Fibroblast of skin of back (primary cell): Measurements from ENCODE around the gene PPP1R9A.
A peak's percentile ranks its signal among the peaks of the same experiment; 100 is the strongest.

Source experiments
- DNase-seq: peaks from one replicate; pipeline ENCODE4 v3.0.0-alpha.2; 2013

Gene PPP1R9A

DNA sequence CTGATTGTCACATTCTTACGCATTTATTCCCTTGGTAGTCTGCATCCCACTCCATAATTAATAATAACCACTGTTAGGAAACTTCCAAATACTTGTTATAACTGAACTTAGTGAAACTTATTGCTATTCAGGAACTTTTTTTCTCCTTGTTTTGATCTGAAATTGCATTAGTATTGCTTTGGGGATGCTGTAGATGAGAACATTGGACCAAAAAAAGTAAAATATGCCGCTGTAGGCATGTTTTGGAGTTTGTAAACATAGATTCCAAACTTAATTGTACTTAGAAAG lies 1.7 kb downstream of the PPP1R9A start:
- no peak for DNase-seq

DNA sequence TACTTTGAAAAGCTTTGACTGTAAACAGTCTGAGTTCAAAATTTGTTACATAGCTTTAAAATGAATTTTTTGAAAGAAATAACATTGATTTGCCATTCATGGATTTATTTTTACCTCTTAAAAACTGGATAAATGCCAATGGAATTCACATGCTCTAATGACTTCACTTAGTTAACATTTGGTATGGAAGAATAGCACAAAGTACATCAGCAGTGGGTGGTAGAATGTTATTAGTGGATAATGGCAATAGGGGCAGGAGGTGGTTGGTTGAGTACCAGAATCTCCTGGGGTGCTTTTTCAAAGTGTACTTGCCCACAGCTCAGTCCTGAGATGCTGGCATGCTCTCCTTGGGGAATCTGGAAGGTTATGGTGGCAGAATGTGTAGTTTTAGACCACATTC lies 4.7 kb downstream of the PPP1R9A start:
- no peak for DNase-seq

DNA sequence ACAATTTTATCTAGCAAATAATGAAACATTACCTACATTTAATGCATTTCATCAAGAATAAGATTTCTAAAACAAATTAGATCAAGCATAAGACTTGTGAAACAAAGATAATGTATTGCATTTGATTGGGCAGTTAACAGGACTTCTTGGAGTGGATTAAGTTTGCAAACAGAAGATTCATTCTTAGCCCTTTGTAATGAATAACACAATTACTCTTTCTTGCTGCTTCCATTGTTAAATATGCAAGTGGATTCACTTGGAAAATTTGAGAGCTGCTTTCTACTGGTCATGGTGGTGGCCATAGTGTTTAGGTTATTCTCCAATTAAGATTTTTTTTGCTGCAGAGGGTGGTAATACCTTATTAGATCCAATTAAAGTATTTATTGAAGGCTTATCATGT lies 6.0 kb downstream of the PPP1R9A start:
- DNase-seq: no peak

DNA sequence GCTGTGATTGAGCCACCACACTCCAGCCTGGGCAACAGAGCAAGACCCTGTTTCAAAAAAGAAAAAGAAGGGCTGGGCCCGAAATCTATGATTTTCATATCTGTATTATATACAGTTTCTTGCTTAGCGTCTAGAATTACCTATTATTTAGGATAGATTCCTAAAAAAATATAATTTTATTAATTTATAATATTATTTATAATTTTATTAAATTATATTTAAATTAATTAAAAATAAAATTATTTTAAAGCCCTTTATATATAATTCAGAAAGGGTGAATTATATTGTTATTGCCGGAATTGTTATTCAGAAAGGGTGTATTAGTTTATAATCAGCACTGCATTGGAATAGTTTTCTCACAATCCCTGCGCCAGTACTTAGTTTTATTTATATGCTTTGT lies 14.5 kb downstream of the PPP1R9A start:
- DNase-seq: no peak

DNA sequence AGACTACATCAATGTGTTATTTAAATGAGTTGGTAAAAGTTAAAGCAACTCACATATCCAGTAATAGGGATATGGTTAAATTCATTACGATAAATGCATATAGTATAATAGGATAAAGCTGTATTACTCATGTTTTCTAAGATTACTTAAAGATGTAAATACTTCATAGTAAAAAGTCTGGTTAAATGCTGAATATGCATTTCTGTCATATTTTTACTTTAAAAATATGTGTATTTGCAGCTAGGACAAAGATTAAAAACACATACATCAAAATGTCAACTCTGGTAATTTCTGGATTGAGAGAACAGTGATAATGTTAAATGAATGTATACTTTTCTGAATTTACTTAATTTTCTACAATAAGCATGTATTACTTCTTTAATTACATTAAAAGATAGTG lies 15.1 kb downstream of the PPP1R9A start:
- DNase-seq: no peak

DNA sequence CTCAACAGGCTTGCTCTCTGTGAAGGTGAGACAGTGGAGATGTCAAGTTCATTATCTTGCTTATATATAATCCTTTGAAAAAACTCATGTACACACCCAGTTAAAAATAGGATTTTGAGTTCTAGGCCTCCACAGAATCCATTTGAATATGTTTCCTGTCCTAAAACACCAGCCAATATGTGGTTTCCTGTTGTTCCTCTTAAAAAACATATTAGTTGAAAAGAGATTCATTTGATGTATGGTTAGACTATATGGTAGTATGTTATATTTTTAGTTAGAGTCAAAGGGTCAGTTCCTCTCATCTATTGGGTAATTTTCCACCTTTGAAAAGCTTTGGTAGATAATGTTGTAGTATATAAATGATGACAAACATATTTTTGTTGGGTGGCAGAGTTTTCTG lies 16.0 kb downstream of the PPP1R9A start:
- no peak for DNase-seq

DNA sequence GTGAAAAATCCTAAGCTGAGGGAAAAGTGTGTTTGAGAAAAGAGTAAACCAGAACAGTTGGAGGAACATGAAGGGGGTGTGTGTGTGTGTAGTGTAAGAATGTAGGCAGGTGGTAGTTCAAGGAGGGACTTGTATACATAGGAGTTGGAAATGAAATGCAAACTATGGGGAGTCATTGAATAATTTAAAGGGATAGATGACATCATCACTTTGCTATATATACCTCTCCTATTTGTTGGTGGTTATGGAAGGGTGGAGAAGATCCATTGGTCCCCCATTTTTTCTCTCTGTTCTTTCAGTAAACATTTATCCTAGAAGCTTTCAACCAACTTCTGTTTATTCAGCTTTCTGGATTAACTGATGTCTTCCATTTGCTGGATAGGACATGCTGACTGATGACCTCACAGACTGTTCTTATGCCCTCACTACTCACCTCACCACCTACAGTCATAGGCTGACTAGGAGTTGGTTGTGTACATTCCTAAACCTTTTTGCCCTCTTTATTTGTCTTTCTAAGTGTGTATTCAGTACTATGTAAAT lies 20.8 kb downstream of the PPP1R9A start:
- no peak for DNase-seq

DNA sequence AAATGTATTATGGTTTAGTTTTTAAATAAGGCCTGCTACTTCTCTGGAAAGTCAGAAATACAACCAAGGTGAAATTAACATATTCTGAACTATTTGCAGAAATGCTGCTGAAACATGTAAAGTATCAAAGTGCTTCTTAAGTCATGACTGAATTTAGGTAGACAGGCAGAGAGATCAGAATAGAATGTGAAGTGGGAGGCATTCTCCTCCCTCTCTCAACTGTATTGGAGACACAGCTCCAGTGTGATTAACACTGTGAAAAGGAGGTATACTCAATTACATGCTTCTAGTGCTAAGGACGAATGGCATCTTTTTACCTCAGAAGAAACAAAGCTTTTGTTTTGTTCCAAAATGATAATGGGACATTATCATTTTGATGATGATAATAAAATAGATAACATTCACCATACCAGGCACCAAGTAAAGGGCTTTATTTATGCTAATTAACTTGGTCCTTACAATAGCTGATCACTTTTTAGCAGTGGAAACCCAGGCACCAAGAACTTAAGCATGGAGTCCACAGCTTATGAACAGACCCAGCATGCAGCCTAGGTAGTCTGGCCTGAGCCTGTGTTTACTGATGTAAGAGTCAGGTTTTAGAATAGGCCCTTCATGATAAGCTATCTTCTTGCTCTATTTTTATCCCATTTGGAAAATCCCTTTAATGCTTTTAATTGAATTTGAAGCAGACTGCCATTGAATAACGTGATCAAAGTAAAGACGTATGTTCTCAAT lies 26.0 kb downstream of the PPP1R9A start:
- no peak for DNase-seq

DNA sequence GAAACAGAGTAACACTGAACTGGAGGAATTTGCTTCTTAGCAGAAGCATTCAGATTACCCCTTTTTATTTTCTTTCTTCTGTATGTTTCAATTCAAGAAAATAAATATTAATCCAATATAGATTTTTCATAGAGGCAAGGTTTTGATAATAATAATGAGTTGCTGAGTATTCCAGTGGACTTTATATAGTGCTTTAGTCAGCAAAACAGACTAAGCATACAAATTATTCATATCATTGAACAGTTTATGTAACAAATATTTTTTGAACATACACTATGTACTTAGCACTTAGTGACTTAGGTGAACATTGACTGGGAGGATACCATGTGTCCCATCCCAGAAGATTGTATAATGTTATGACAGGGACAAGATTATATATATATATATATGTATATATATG lies 32.0 kb downstream of the PPP1R9A start:
- no peak for DNase-seq

DNA sequence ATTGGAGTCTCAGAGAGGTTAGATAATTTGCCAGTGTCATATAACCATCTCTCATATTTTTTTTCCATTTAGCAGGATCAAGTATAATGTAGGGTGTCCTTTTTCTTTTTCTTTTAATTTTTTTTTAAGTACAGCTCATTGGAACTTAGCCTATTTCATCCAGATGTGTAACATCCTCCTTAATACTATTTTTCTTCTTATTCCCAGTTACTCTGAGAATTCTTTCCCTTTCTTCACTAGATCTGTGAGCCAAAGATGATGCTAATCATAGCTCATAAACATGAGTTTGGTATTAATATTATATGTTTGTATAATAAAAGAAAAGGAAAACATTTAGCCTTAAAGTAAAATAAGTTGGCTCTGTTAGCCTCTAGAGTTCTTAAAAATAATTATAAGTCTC lies 32.8 kb downstream of the PPP1R9A start:
- DNase-seq: no peak

DNA sequence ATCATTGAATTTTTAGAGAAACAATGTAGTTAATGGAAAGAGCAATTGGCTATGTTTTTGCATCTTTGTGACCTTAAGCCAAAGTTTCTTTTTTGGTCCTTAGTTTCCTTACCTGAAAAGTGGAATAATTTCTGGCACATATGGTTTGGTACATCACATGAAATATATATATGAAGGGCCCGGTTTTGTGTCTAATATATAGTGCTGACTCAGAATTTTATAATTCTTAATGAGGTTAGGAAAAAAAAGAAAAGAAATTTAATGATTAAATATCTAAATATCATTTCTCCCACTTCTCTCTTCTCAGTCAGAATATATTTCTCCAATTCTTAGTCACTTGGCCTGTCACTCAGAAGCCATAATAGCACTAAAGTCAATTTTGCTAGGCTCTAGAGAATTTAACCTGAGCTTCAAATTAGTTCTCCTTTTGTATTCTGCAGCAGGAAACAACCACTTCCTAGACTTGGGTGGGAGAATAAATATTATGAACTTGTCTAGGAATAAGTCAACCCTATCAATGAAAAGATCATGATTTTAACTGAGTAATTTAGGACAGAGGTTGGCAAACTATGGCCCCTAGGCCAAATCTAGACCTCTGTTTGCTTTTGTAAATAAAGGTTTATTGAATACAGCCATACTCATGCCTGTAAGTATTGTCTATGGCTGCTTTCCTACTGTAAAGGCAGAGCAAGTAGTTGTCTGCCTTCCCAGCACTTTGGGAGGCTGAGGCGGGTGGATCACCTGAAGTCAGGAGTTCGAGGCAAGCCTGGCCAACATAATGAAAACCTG lies 34.6 kb downstream of the PPP1R9A start:
- no peak for DNase-seq

DNA sequence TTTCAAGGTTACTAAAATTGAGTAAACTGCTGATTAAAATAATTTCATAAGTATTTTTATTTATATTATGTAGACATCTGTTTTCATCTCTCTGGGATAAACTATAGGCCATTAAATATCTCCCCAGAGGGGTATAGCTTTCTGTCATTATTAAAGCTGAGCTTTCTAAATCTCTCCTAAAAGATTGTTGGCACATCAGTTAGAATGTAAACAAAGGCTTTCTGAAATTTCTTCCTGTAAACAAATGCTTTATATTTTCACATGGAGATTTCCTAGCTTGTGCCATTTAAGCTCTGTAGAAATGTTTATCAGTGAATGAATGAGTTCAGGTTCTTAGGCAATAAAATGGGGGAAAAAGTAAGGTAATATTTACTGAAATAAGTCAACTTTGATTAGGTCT lies 35.7 kb downstream of the PPP1R9A start:
- no peak for DNase-seq

DNA sequence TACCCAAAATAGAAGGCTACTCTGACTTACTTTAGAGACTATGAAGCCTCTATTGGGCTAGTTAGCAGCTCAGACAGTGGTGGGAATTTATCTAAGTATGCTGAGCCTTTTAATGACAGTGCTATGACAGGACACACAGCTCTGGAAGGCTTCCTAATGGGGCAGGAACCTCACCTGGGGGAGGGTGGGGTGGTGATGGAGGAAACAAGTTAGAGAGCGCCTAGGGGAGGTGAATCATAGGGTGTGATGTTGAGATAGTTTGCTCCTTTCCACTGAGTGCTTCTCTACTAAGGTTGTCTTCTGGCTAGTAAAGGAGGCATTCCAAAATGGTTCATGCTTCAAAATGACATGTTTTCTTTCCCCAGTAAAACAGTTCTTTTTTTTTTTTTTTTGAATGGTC lies 42.1 kb downstream of the PPP1R9A start:
- no peak for DNase-seq

DNA sequence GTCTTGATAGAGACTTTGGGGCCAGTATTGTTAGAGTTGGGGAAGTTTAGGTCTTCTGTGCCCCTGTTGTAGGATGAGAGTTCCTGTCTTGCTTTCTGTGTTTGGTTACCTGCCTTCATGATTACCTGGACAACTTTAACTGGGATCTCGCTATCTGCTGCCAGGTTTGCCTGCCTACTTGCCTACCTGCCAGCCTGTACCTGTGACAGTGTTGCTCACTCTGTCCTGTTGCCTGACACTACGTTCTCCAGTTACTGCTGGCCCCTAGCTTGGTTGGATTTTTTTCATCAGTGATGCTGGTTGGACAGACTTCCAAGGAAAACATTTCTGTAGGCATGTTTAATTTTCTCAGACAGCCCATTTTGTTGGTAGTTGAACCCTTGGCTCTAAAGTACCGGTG lies 48.4 kb downstream of the PPP1R9A start:
- DNase-seq: no peak

DNA sequence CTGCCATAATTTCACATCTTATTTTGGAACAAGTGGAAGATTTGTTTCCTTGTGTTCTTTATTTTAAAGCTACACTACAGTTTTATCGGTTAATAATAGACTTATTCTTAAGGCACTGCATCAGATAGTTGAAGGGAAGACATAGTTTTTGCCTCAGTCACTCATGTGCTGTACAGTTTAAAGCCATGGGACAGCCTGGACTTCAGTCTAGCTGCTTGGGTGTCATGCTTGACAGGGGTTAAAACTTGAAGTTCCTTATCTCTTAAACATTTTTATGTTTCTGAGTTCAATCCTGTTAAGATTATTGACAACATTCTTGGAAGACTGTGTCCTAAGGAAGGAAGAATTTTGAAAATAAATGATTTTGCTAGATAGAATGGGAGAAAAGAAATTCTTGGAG lies 49.7 kb downstream of the PPP1R9A start:
- no peak for DNase-seq

DNA sequence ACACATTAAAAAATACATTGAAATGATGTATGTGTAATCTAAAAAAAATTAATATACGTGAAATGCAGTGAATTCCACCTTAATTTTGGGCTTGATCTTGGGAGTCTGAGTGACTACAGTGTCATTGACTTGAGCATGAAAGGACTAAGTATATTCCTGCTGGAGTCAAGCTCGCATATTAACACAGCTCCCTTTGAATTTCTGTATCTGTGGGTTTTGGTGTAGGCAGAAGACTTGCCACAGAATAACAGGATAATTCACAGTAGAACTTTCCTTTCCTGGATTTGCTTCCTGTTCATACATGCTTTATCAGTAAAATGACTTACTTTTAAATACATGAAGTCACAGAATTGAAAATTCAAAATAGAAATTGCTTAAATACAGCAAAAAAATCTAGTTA lies 55.3 kb downstream of the PPP1R9A start:
- no peak for DNase-seq

DNA sequence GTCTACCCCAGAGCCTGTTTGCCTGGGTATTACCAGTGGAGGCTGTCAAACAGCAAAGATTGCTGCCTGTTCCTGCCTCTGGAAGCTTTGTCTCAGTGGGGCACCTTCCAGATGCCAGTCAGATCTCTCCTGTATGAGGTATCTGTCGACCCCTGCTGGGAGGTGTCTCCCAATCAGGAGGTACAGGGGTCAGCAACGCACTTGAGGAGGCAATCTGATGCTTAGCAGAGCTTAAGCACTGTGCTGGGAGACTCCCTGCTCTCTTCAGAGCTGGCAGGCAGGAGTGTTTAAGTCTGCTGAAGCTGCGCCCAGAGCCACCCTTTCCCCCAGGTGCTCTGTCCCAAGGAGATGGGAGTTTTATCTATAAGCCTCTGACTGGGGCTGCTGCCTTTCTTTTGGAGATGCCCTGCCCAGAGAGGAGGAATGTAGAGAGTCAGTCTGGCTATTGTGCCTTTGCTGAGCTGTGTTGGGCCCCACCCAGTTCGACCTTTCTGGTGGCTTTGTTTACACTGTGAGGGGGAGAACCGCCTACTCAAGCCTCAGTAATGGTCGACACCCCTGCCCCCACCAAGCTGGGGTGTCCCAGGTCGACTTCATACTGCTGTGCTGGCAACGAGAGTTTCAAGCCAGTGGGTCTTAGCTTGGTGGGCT lies 62.2 kb downstream of the PPP1R9A start:
- DNase-seq: no peak

DNA sequence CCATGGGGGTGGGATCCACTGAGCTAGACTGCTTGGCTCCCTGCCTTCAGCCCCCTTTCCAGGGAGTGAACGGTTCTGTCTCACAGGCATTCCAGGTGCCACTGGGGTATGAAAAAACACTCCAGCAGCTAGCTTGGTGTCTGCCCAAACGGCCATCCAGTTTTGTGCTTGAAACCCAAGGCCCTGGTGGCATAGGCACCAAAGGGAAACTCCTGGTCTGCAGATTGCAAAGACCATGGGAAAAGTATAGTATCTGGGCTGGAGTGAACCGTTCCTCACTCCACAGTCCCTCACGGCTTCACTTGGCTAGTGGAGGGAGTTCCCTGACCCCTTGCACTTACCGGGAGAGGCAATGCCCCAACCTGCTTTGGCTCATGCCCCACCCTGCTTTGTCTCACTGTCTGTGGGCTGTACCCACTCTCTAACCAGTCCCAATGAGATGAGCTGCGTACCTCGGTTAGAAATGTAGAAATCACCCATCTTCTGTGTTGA lies 62.7 kb downstream of the PPP1R9A start:
- no peak for DNase-seq

DNA sequence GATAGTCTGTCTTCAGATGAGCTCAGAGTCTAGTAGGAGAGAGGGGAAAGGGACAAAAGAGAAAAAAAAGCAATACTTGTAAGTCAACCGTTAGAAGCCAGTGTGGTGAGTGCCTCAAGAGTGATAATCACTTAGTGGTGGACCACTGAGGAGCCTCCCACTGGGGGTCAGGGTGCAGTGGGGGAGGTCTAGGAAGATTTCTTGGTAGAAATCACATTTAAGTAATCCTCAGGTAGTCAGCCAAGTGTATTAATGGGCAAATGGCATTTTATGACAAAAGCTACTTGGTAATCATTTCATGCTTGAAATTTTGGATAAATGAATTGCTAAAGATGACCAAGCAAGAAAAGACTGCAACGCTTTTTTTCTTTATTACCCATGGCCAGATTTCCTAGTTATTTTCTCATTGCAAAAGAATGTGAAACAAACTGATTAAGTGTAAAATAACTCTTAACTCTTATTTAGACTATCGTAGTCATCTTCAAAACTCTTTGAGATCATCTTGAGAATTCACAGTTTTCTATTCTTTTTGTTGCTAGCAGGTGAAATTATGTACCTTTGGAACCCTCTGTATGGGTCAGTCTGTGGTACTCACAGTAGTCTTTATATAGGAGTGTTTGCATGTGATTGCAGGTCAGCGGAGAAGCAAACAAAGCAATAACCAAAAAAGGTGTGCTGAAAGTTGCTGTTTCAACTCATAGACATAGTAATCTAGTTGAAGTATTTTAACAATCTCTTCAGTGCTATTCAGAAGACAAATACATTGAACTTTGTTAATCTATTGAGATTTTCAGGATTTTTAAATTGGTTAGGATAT lies 63.9 kb downstream of the PPP1R9A start:
- DNase-seq: peak; percentile 74

DNA sequence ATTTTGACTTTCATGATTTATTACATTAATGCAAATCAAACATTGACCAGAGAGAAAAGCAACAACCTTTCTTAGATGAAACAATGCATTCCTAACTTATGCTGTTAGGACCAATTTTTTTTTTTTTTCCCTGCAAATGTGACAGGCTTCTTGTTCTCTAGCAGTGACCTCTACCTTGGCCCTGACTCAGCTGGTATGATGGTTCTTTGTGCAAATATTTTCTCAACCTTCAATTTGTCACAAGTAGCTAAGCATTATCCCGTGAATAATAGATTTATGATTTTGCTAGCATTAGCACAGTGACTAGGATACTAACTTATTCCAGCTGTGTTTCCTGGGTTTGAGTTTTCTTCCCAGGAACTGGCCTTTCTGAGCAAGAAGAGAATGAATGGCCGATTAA lies 64.9 kb downstream of the PPP1R9A start:
- DNase-seq: peak; percentile 79

DNA sequence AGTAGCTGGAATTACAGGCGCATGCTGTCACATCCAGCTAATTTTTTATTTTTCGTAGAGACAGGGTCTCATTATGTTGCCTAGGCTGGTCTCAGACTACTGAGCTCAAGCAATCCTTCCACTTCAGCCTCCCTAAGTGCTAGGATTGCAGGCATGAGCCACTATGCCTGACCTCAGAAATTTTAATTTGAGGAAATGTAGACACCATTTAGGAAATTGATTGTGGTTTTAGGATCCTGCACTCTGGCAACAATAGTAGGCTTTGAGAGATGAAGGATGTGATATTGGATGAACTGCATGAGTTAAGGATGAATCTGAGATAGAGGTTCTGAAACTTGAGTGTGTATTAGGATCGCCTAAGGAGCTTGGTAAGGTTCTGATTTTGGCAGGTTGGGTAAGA lies 66.5 kb downstream of the PPP1R9A start:
- DNase-seq: no peak

DNA sequence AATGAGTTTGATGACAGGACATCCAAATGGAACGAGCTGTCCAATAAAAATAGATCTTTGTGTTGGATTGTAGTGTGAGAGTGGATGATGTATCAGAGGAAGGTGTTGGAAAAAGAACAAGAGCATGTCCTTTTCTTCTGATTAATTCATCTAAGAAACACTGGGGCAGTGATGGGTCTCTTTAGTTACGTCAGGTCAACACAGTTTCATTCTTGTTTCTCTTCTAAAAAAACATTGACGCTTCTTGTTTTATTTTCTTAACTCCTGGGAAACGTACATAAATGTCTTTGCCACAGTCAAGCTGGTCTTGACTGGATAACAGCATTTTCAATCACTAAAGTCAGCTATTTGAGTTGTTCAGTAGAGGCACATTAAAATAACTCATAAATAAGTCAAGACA lies 67.0 kb downstream of the PPP1R9A start:
- DNase-seq: no peak

DNA sequence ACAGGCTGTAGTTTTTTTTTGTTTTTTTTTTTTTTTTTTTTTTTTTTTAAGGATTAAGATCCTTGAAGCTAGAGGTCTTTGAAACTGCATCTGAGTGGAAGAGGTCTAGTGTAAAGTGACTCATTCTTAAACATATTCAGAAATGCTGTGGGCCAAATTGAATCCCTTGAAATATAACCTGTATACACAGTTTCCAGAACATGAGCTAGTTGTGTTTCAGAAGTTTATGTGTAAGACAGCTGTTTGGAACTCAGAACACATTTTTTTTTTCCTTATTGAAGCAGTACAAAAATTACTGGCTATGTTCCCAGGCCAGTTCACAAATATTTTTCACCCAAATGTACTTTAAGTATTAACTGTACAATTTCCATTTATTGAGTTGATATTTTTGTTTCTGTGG lies 67.9 kb downstream of the PPP1R9A start:
- DNase-seq: peak; percentile 42
